ENCODE measurements around the gene ANKRD35.
"Not testable (repeated sequence)": the region's sequence is repeated elsewhere in the genome, so short reads cannot be mapped to it uniquely, and the experiment has no call there.

The ANKRD35 gene

DNA sequence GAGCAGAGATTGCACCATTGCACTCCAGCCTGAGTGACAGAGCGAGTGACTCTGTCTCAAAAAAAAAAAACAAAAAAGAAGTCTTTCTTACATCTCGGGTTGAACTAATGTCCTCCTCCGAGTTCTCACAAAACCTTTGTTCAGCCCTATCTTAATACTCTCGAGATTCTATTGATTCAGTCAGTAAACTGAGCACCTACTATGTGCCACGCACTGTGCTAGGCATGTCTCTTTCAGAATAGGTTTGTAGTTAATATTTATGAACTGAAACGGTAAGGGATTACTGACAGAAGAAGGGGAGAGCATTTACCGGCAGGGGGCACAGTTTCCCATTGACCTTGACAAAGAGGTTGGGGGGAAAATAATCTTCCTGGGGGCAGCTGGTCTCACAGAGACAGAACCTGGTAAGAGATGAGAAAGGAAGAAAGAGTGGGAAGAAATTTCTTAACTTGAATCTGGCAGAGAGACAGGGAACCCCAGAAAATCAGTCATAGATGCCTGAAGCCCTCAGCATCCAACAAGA lies 30.2 kb downstream of the ANKRD35 start:
- DNase-seq, result no peak
- H3K36me3 Mint-ChIP-seq (ENCODE audit: low read depth), result peaks cover 21% of the 10 kb centered on the region
- no peak overlapping the region for H3K27ac Mint-ChIP-seq
- no peaks in the 10 kb centered on the region for H3K9me3 Mint-ChIP-seq
- no peak overlapping the region for H3K4me3 Mint-ChIP-seq
- no peaks in the 10 kb centered on the region for H3K27me3 Mint-ChIP-seq
- ATAC-seq, result no peak
- peaks cover 10% of the 10 kb centered on the region for H3K4me1 Mint-ChIP-seq

- H3K36me3 Mint-ChIP-seq (ENCODE audit: low read depth), result peaks cover 5% of the 10 kb centered on the region
- H3K27me3 Mint-ChIP-seq, result no peaks in the 10 kb centered on the region
- DNase-seq, result no peak
- H3K27ac Mint-ChIP-seq, result no peak overlapping the region
- ATAC-seq, result no peak
- no peaks in the 10 kb centered on the region for H3K9me3 Mint-ChIP-seq
- no peak overlapping the region for H3K4me3 Mint-ChIP-seq
- H3K4me1 Mint-ChIP-seq, result peaks cover 12% of the 10 kb centered on the region
Observed at GRCh38 chr1:145849356-145850160, 36.1 kb downstream of the ANKRD35 start.

DNA sequence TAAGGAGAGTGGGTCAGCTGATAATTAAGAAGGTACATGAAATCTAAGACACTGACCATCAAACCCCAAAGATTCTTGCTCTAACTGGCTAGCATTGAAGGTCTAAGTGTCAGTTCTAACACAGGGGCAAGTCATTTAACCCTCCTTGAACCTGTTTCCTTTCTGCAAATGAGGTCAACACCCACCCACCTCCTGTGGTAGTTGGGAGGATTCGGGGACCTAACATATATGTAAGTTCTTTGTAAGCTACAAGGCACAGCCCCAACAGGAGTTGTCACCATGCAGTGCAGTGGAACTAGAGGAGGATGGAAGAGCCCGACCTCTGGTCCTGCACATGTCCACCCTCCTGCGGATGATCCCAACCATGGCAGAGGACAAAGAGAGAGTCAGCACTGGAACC lies 37.8 kb downstream of the ANKRD35 start:
- Mint-ChIP-seq H3K27ac (no peak overlapping the region), H3K9me3 (no peaks in the 10 kb centered on the region), H3K4me1 (peaks cover 12% of the 10 kb centered on the region), H3K4me3 (no peak overlapping the region), H3K36me3 (ENCODE audit: low read depth) (peaks cover 4% of the 10 kb centered on the region), H3K27me3 (no peaks in the 10 kb centered on the region)
- no peak for DNase-seq
- no peak for ATAC-seq

GRCh38 chr1:145846201-145846612 lies 39.5 kb downstream of the ANKRD35 start:
- peaks cover 12% of the 10 kb centered on the region for H3K4me1 Mint-ChIP-seq
- DNase-seq (peak; percentile 29), ATAC-seq (peak; percentile 41)
- H3K27ac Mint-ChIP-seq, result no peak overlapping the region
- no peaks in the 10 kb centered on the region for H3K27me3 Mint-ChIP-seq
- H3K36me3 Mint-ChIP-seq (ENCODE audit: low read depth), result peaks cover 13% of the 10 kb centered on the region
- no peak overlapping the region for H3K4me3 Mint-ChIP-seq
- H3K9me3 Mint-ChIP-seq, result no peaks in the 10 kb centered on the region

GRCh38 chr1:145845514-145846161 lies 40.0 kb downstream of the ANKRD35 start, which contains the start of gene NUDT17:
Gene NUDT17, plus strand, starts transcription at chr1:145845630. Its CDS starts 11 bp downstream, at chr1:145845641.
- DNase-seq (peak; percentile 86), ATAC-seq (peak; percentile 84)
- peaks cover 15% of the 10 kb centered on the region for H3K36me3 Mint-ChIP-seq (ENCODE audit: low read depth)
- no peak within 1 kb of the TSS for H3K27ac Mint-ChIP-seq
- no peaks in the 10 kb centered on the region for H3K9me3 Mint-ChIP-seq
- H3K4me1 Mint-ChIP-seq, result peaks cover 12% of the 10 kb centered on the region
- H3K4me3 Mint-ChIP-seq, result no peak within 1 kb of the TSS
- H3K27me3 Mint-ChIP-seq, result no peaks in the 10 kb centered on the region

DNA sequence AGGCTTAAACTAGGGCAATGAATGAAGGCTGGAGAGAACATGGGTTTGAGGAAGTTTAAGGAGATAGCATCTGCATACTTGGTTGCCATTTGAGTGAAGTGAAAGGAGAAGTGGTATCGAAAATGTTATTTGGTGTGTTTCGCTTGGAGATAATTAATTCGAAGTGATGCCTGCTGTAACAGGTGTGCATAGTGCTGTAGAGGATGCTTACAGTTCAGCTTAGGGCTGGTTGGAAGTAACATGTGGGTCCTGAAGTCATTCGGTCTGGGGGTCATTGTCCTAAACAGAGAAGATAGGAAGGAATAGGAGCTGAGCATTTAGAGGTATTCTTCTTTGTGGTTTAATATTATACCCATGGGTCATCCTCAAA lies 40.5 kb downstream of the ANKRD35 start:
- Mint-ChIP-seq H3K27ac (no peak overlapping the region), H3K36me3 (ENCODE audit: low read depth) (peaks cover 17% of the 10 kb centered on the region)

DNA sequence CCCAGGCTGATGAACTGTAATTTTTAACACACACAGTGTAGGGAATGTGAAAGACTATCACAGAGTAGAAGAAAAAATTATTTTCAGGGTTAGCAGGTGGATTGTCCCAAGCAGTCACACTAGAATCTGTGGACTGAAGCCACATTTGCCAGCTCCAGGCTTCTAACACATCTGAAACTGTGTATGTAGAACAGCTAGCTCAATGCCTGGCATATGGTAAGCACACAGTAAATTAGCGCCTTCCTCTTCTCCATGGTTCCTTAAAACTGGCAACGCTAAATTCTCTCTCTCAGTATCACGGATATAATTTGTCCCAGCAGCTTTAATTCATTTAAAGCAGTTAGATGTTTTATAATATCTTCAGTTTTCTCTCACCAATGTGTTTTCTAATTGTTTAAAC lies 42.6 kb downstream of the ANKRD35 start:
- no peak for ATAC-seq
- no peak for DNase-seq
- Mint-ChIP-seq H3K4me3 (no peak overlapping the region), H3K27me3 (no peaks in the 10 kb centered on the region), H3K9me3 (no peaks in the 10 kb centered on the region), H3K36me3 (ENCODE audit: low read depth) (peaks cover 27% of the 10 kb centered on the region), H3K27ac (no peak overlapping the region), H3K4me1 (peaks cover 12% of the 10 kb centered on the region)

More for the DNA sequence above, 40.5 kb downstream of the ANKRD35 start:
- peak; percentile 59 for ATAC-seq
- H3K9me3 Mint-ChIP-seq, result no peaks in the 10 kb centered on the region
- no peaks in the 10 kb centered on the region for H3K27me3 Mint-ChIP-seq
- H3K4me3 Mint-ChIP-seq, result no peak overlapping the region
- peaks cover 12% of the 10 kb centered on the region for H3K4me1 Mint-ChIP-seq
- DNase-seq, result no peak

DNA sequence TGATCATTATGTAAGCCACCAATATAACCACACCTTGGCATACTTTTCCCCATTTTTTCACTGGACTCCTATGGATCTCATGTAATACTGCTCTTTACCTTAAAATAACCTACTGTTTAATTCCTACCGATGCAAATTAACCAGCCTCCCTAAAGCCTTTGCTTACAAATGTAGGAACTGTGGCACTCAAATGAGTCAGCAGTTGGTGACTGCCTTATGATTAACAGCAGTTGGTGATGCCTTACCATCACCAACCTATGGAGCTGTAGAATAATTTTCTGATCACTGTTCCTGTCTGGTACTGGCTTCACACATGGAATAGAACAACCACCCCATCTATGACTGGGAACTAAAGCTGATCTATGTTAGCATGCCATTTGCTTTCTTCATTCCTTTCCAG lies 48.0 kb downstream of the ANKRD35 start:
- H3K27ac Mint-ChIP-seq, result peak overlapping the region; percentile 39
- H3K9me3 Mint-ChIP-seq, result no peaks in the 10 kb centered on the region
- H3K4me3 Mint-ChIP-seq, result no peak overlapping the region
- peaks cover 64% of the 10 kb centered on the region for H3K36me3 Mint-ChIP-seq (ENCODE audit: low read depth)
- H3K27me3 Mint-ChIP-seq, result no peaks in the 10 kb centered on the region
- H3K4me1 Mint-ChIP-seq, result peaks cover 13% of the 10 kb centered on the region
- ATAC-seq (peak; percentile 55), DNase-seq (no peak)

- not testable (repeated sequence) for H3K4me3 Mint-ChIP-seq, H3K27me3 Mint-ChIP-seq, DNase-seq, H3K27ac Mint-ChIP-seq, ATAC-seq, H3K9me3 Mint-ChIP-seq
- H3K4me1 Mint-ChIP-seq, result peaks cover 38% of the 10 kb centered on the region
- H3K36me3 Mint-ChIP-seq (ENCODE audit: low read depth), result peaks cover 80% of the 10 kb centered on the region
Observed at GRCh38 chr1:145830810-145831209, 54.9 kb downstream of the ANKRD35 start.

- H3K4me1 Mint-ChIP-seq, result peaks cover 47% of the 10 kb centered on the region
- no peaks in the 10 kb centered on the region for H3K27me3 Mint-ChIP-seq
- peaks cover 80% of the 10 kb centered on the region for H3K36me3 Mint-ChIP-seq (ENCODE audit: low read depth)
- ATAC-seq (peak; percentile 83), DNase-seq (no peak)
- no peaks in the 10 kb centered on the region for H3K9me3 Mint-ChIP-seq
- peak overlapping the region; percentile 59 for H3K4me3 Mint-ChIP-seq
- peak overlapping the region; percentile 94 for H3K27ac Mint-ChIP-seq
Observed at GRCh38 chr1:145828367-145829026, 57.2 kb downstream of the ANKRD35 start.

GRCh38 chr1:145827966-145828365 lies 57.7 kb downstream of the ANKRD35 start:
- H3K36me3 Mint-ChIP-seq (ENCODE audit: low read depth), result peaks cover 75% of the 10 kb centered on the region
- peak overlapping the region; percentile 59 for H3K4me3 Mint-ChIP-seq
- peak; percentile 22 for ATAC-seq
- no peak for DNase-seq
- peak overlapping the region; percentile 94 for H3K27ac Mint-ChIP-seq
- H3K4me1 Mint-ChIP-seq, result peaks cover 47% of the 10 kb centered on the region
- H3K9me3 Mint-ChIP-seq, result no peaks in the 10 kb centered on the region
- no peaks in the 10 kb centered on the region for H3K27me3 Mint-ChIP-seq

DNA sequence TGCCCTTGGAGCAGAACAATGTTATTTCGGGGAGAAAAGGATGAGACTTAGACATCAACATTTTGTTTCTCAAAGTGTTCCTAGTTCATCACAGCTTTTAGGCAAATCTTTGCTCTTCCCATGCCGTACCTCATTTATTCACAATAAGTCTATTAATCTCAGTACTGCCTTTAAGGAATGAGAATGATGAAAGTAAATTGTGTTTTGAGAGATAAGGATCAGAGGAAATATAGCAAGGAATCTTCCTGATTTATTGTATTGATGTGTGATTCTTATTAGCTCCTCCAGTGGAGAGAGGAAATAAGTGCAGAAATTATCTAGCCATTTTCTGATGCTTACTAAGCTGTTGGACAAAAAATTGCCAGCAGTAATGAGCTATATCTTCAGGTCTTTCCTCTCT lies 59.6 kb downstream of the ANKRD35 start:
- DNase-seq (no peak), ATAC-seq (no peak)
- H3K9me3 Mint-ChIP-seq, result no peaks in the 10 kb centered on the region
- H3K36me3 Mint-ChIP-seq (ENCODE audit: low read depth), result peaks cover 60% of the 10 kb centered on the region
- H3K27ac Mint-ChIP-seq, result peak overlapping the region; percentile 96
- peak overlapping the region; percentile 99 for H3K4me3 Mint-ChIP-seq
- peaks cover 52% of the 10 kb centered on the region for H3K4me1 Mint-ChIP-seq
- no peaks in the 10 kb centered on the region for H3K27me3 Mint-ChIP-seq

DNA sequence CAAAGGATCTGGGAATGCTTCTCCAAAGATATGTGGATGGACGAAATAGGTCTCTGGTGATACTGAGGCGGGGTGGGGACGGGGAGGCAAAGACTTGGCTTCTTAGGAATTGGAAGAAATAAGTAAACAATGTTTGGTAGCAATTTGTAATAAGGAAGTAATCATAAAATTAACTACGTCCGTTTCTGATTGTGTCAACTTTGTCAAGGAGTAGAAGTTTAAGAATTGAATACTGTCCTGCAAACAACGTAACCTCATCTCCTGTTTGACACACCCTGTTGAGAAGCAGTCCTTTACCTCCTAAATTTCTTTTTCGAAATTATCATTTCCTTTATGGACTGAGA lies 61.2 kb downstream of the ANKRD35 start:
- Mint-ChIP-seq H3K27me3 (no peaks in the 10 kb centered on the region), H3K36me3 (ENCODE audit: low read depth) (peaks cover 44% of the 10 kb centered on the region), H3K9me3 (no peaks in the 10 kb centered on the region), H3K4me1 (peaks cover 55% of the 10 kb centered on the region), H3K4me3 (peak overlapping the region; percentile 99), H3K27ac (peak overlapping the region; percentile 96)
- DNase-seq (no peak), ATAC-seq (no peak)

DNA sequence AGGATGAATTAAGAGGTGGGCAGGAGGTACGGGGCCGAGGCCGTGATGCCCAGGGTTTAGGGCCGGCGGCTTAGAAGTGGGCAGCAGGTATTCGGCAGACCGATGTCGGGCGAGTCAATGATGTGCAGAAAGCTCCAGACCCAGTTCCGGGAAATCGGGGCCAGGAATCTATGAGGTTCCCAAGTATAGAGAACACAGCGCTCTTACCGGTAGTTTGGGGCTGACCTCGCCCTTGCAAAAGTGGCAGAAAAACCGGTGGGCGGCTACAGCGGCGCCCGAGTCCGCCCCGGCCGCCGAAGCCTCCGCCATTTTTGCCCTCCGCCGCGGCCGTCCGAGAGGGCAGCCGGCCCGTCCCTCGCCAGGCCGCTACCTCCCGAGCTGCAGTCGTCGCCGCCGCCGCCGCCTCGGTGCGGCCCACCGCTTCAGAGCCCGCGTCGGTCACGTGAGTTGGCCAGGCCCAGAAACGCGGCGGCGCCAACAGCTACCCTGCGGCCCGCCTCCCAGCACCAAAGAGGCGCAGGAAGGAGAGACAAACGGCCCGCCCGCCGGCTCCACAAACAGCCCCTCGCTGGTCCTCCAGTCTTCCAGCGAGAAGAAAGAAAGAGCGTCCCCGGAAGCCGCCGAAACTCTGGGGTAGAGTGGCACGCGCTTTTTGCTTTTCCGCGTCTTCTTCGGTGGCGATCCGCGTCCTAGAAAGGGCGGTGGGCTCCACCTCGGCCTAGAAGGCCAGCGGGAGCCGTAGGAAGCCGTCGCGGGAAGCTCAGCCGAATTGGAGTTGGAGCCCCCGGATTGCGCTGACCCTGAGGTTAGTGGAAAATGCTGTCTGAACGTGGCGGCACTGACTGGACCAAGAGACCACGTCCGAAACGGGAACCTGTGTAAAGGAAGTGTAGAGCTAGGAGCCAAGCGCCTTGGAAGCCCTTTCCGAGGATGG lies 61.8 kb downstream of the ANKRD35 start, which contains the start of the genes POLR3C and RNF115:
POLR3C (plus strand) TSS at position 636 of the 934 bp plus-strand sequence. CDS start 1,577 bp downstream, outside the sequence.
RNF115 (minus strand) TSS at position 531 of the 934 bp plus-strand sequence; CDS start at position 309, 222 bp downstream.
- Mint-ChIP-seq H3K27me3 (no peaks in the 10 kb centered on the region), H3K4me3 (peak within 1 kb of the TSS; percentile 99), H3K36me3 (ENCODE audit: low read depth) (peaks cover 40% of the 10 kb centered on the region), H3K4me1 (peaks cover 51% of the 10 kb centered on the region), H3K9me3 (no peaks in the 10 kb centered on the region), H3K27ac (peak within 1 kb of the TSS; percentile 96)
- DNase-seq, result peak; percentile 83
- peak; percentile 61 for ATAC-seq
